IMR-90 (cell line): ENCODE results near the gene DNAAF3. TPM values are rescaled to one million over a fixed set of nuclear protein-coding genes. Genes with fewer than 3 reads are reported as not detected.

Experiments
- ATAC-seq: fragments of 200-7000 bp; cut with Tn5 transposase; 2 replicates; pipeline ENCODE4 v1.9.1; 2020; ENCODE audit warnings: low read depth, mild to moderate bottlenecking, moderate library complexity
- BruUV-seq: library from RNA; stranded (reverse); fragments of 400-500 nt; replicated peaks from 2 replicates; lab custom pipeline; 2021; lab: Mats Ljungman, UMichigan
- CTCF ChIA-PET: fragments of 300-600 bp; formaldehyde crosslinking; extraction: SDS; loops from one replicate; lab custom pipeline; 2021; ENCODE audit warnings: antibody characterized with exemption; lab: Yijun Ruan, JAX
- POLR2A ChIA-PET: fragments of 300-600 bp; sonication (Branson Sonifier 250); formaldehyde crosslinking; loops from one replicate; lab custom pipeline; 2022; ENCODE audit warnings: antibody characterized with exemption; ENCODE audit not compliant: unreplicated experiment; lab: Charles Lee
- DNase-seq: peaks from one replicate; pipeline ENCODE4 v3.0.0; 2013
- H2AFZ ChIP-seq: replicated peaks from 2 replicates; pipeline ENCODE3; 2013; ENCODE audit warnings: low read length, mild to moderate bottlenecking; ENCODE audit not compliant: poor library complexity
- H2AK5ac ChIP-seq: 2 replicates; pipeline ENCODE4 v1.6.1; 2013; ENCODE audit warnings: low read depth, low read length, inconsistent platforms
- H2AK9ac ChIP-seq: replicated peaks from 2 replicates; pipeline ENCODE3; 2013; ENCODE audit warnings: mild to moderate bottlenecking, low read depth, low read length, moderate library complexity; ENCODE audit not compliant: poor library complexity
- H2BK120ac ChIP-seq: 2 replicates; pipeline ENCODE4 v1.6.1; 2013; ENCODE audit warnings: low read depth, low read length, inconsistent platforms
- H2BK15ac ChIP-seq: 3 replicates; pipeline ENCODE4 v1.6.1; 2013; ENCODE audit warnings: low read depth, low read length, inconsistent platforms
- H2BK20ac ChIP-seq: 2 replicates; pipeline ENCODE4 v1.6.1; 2013; ENCODE audit warnings: low read depth, mild to moderate bottlenecking, inconsistent platforms, low read length, moderate library complexity
- H2BK5ac ChIP-seq: 2 replicates; pipeline ENCODE4 v1.6.1; 2013; ENCODE audit warnings: mild to moderate bottlenecking, low read depth, low read length, inconsistent platforms; ENCODE audit not compliant: poor library complexity, severe bottlenecking
- H3K14ac ChIP-seq: replicated peaks from 2 replicates; pipeline ENCODE4 v1.6.1; 2013; ENCODE audit warnings: low read depth, low read length, inconsistent platforms
- H3K18ac ChIP-seq: 2 replicates; pipeline ENCODE4 v1.6.1; 2013; ENCODE audit warnings: low read depth, low read length, control low read depth
- H3K23ac ChIP-seq: 2 replicates; pipeline ENCODE4 v1.6.1; 2013; ENCODE audit warnings: low read depth, low read length, inconsistent platforms
- H3K27ac ChIP-seq: 2 replicates; pipeline ENCODE4 v1.5.1; 2013; ENCODE audit warnings: mild to moderate bottlenecking, control low read depth, low read length; ENCODE audit not compliant: insufficient read depth
- H3K27me3 ChIP-seq: 2 replicates; pipeline ENCODE4 v1.6.1; 2013; ENCODE audit warnings: low read length; ENCODE audit not compliant: control insufficient read depth, insufficient read depth
- H3K36me3 ChIP-seq: 2 replicates; pipeline ENCODE4 v1.6.1; 2013; ENCODE audit warnings: low read length, mixed read lengths; ENCODE audit not compliant: control insufficient read depth, insufficient read depth
- H3K4ac ChIP-seq: 2 replicates; pipeline ENCODE4 v1.6.1; 2013; ENCODE audit warnings: low read depth, low read length, inconsistent platforms
- H3K4me1 ChIP-seq: 2 replicates; pipeline ENCODE4 v1.6.1; 2013; ENCODE audit warnings: low read length, mixed read lengths; ENCODE audit not compliant: control insufficient read depth, insufficient read depth
- H3K4me2 ChIP-seq: 2 replicates; pipeline ENCODE4 v1.6.1; 2013; ENCODE audit warnings: low read depth, mild to moderate bottlenecking, control low read depth, low read length, moderate library complexity
- H3K4me3 ChIP-seq: 2 replicates; pipeline ENCODE4 v1.5.1; 2013; ENCODE audit warnings: low read depth, mild to moderate bottlenecking, control low read depth, low read length, moderate library complexity; ENCODE audit not compliant: insufficient read depth
- H3K56ac ChIP-seq: 2 replicates; pipeline ENCODE4 v1.6.1; 2013; ENCODE audit warnings: low read length, inconsistent platforms; ENCODE audit not compliant: insufficient read depth; ENCODE audit errors: extremely low read depth
- H3K79me1 ChIP-seq, 2 experiments: 2 replicates each; pipeline ENCODE4 v1.6.1; 2013; ENCODE audit warnings: low read length in 2 of 2, inconsistent platforms in 1 of 2, low read depth in 1 of 2
- H3K9ac ChIP-seq: 2 replicates; pipeline ENCODE4 v1.6.1; 2013; ENCODE audit warnings: low read depth, low read length, control low read depth
- H3K9me1 ChIP-seq: 2 replicates; pipeline ENCODE4 v1.6.1; 2013; ENCODE audit warnings: low read length, inconsistent platforms; ENCODE audit not compliant: insufficient read depth
- H3K9me3 ChIP-seq: 2 replicates; pipeline ENCODE4 v1.6.1; 2013; ENCODE audit warnings: low read length; ENCODE audit not compliant: control insufficient read depth, insufficient read depth
- H4K20me1 ChIP-seq: 2 replicates; pipeline ENCODE4 v1.6.1; 2013; ENCODE audit warnings: low read length, inconsistent platforms; ENCODE audit not compliant: insufficient read depth
- H4K5ac ChIP-seq: 2 replicates; pipeline ENCODE4 v1.6.1; 2013; ENCODE audit warnings: mild to moderate bottlenecking, low read depth, low read length, control low read depth
- H4K8ac ChIP-seq, 2 experiments: 2 replicates each; pipeline ENCODE4 v1.6.1; 2013; ENCODE audit warnings: low read depth in 2 of 2, low read length in 2 of 2, control low read depth in 1 of 2, inconsistent platforms in 1 of 2
- H4K91ac ChIP-seq: 2 replicates; pipeline ENCODE4 v1.6.1; 2013; ENCODE audit warnings: low read depth, low read length, inconsistent platforms; ENCODE audit not compliant: insufficient read depth
- BHLHE40 ChIP-seq: fragments of 150-350 bp; IDR thresholded peaks from 2 replicates; pipeline ENCODE4 v1.6.1; 2016; ENCODE audit warnings: mild to moderate bottlenecking, low read depth, low read length
- CEBPB ChIP-seq: IDR thresholded peaks from 2 replicates; pipeline ENCODE4 v1.6.1; 2012; ENCODE audit warnings: low read depth, low read length, improper control_type of control experiment
- CHD1 ChIP-seq: IDR thresholded peaks from 2 replicates; pipeline ENCODE4 v1.6.1; 2012; ENCODE audit warnings: low read depth, low read length, improper control_type of control experiment
- CTCF ChIP-seq: conservative IDR thresholded peaks from 2 replicates; pipeline ENCODE4 v1.5.1; 2012; ENCODE audit warnings: mild to moderate bottlenecking, low read depth, low read length, improper control_type of control experiment
- FOS ChIP-seq: fragments of 150-350 bp; IDR thresholded peaks from 2 replicates; pipeline ENCODE4 v1.6.1; 2016; ENCODE audit warnings: low read depth, low read length
- MAFK ChIP-seq: IDR thresholded peaks from 2 replicates; pipeline ENCODE4 v1.6.1; 2012; ENCODE audit warnings: low read depth, low read length, improper control_type of control experiment
- MAZ ChIP-seq: IDR thresholded peaks from 2 replicates; pipeline ENCODE4 v1.6.1; 2012; ENCODE audit warnings: low read depth, mild to moderate bottlenecking, low read length, improper control_type of control experiment, moderate library complexity, borderline replicate concordance
- MXI1 ChIP-seq: IDR thresholded peaks from 2 replicates; pipeline ENCODE4 v1.6.1; 2012; ENCODE audit warnings: low read depth, mild to moderate bottlenecking, low read length, moderate library complexity, borderline replicate concordance
- NFE2L2 ChIP-seq: fragments of 150-350 bp; IDR thresholded peaks from 2 replicates; pipeline ENCODE4 v1.6.1; 2016; ENCODE audit warnings: low read depth, mild to moderate bottlenecking, low read length
- POLR2A ChIP-seq: IDR thresholded peaks from 2 replicates; pipeline ENCODE4 v1.6.1; 2012; ENCODE audit warnings: mild to moderate bottlenecking, low read depth, low read length
- RAD21 ChIP-seq: IDR thresholded peaks from 2 replicates; pipeline ENCODE4 v1.6.1; 2012; ENCODE audit warnings: low read length, improper control_type of control experiment
- RCOR1 ChIP-seq: IDR thresholded peaks from 2 replicates; pipeline ENCODE4 v1.6.1; 2012; ENCODE audit warnings: mild to moderate bottlenecking, low read length, improper control_type of control experiment; ENCODE audit not compliant: insufficient replicate concordance
- RFX5 ChIP-seq: IDR thresholded peaks from 2 replicates; pipeline ENCODE4 v1.8.0; 2012; ENCODE audit warnings: low read depth, mild to moderate bottlenecking, low read length, moderate library complexity
- SMC3 ChIP-seq: fragments of 150-350 bp; IDR thresholded peaks from 2 replicates; pipeline ENCODE4 v1.6.1; 2016; ENCODE audit warnings: low read depth, mild to moderate bottlenecking, antibody characterized with exemption, low read length, moderate library complexity
- USF2 ChIP-seq: fragments of 150-350 bp; IDR thresholded peaks from 2 replicates; pipeline ENCODE4 v1.6.1; 2017; ENCODE audit warnings: mild to moderate bottlenecking, antibody characterized with exemption, low read length, low read depth
- WGBS, 2 experiments: methylation state at CpG; one replicate each; pipeline versions ENCODE4 v1.1.5 to v1.1.7; 2013; ENCODE audit warnings: missing lambda C conversion rate in 2 of 2; ENCODE audit not compliant: insufficient read length in 1 of 2; ENCODE audit errors: extremely low coverage in 2 of 2; 5-methylcytosine and 5-hydroxymethylcytosine counted together
- dilution Hi-C: fragments of 300-500 bp; cut with HindIII; formaldehyde crosslinking; loops from one replicate; pipeline ENCODE4 v1.14.3; 2018; ENCODE audit warnings: low sequenced_read_pairs; ENCODE audit not compliant: unreplicated experiment
- in situ Hi-C: fragments of 300-500 bp; cut with MboI; formaldehyde crosslinking; loops from 3 replicates; pipeline ENCODE4 v1.14.3; 2019; ENCODE audit warnings: low sequenced_read_pairs, inconsistent platforms, mixed read lengths
- intact Hi-C: fragments of 100-400 bp; cut with micrococcal nuclease; formaldehyde crosslinking; loops from 2 replicates; pipeline ENCODE4 v1.10.0; 2022
- polyA plus RNA-seq, 3 experiments: library from polyadenylated mRNA; depleted of rRNA; stranded (reverse); fragments of >200 nt; gene quantifications; 2 replicates each; pipeline ENCODE4 v1.2.3, GENCODE V29; 2012; ENCODE audit warnings: low replicate concordance in 1 of 3
- total RNA-seq: library from RNA; depleted of rRNA; stranded (reverse); fragments of >200 nt; gene quantifications from 2 replicates; pipeline ENCODE4 v1.2.3, GENCODE V29; 2012

The DNAAF3 gene
- total and polyA plus RNA-seq, 2 of the 4 experiments (the other 2 are of a cell fraction), result 0.34 TPM; not detected in 1

GRCh38 chr19:55146078-55146704 lies 20.2 kb downstream of the DNAAF3 start (continued):
- TF ChIP-seq POLR2A, result no peak

- dilution Hi-C loops (no loop called here), in situ Hi-C loops (no loop called here), intact Hi-C loops (loop anchor here (10.0 kb wide), 1 partner anchor 150 kb away; no protein-coding TSS in a partner anchor)
- H3K9ac ChIP-seq, result no peak overlapping the region
- H3K27me3 ChIP-seq, result peaks cover 47% of the 10 kb centered on the region
- no peak overlapping the region for H2BK120ac ChIP-seq
- BruUV-seq, result no TSS peak
- H3K27ac ChIP-seq, result no peak overlapping the region
- H4K8ac ChIP-seq, result no peak overlapping the region
- H2AK5ac ChIP-seq, result no peak overlapping the region
- H3K79me1 ChIP-seq, result no peaks in the 10 kb centered on the region
- H2BK15ac ChIP-seq, result no peak overlapping the region
- no peak overlapping the region for H3K4ac ChIP-seq
- H4K5ac ChIP-seq, result no peak overlapping the region
- H3K36me3 ChIP-seq, result no peaks in the 10 kb centered on the region
- H2BK20ac ChIP-seq, result no peak overlapping the region
- H3K18ac ChIP-seq, result no peak overlapping the region
- no peaks in the 10 kb centered on the region for H3K9me1 ChIP-seq
- H3K23ac ChIP-seq, result no peak overlapping the region
- CTCF ChIA-PET, result no interaction called here
- WGBS, 2 experiments, result no CpG with 5 or more reads among the region's 3 CpGs
- H3K4me1 ChIP-seq, result peaks cover 1% of the 10 kb centered on the region; the same call in 1 of the 2 replicates
- DNase-seq, result no peak
- H4K91ac ChIP-seq, result no peak overlapping the region
- H3K56ac ChIP-seq, result no peak overlapping the region
- H2AFZ ChIP-seq, result no peak overlapping the region
- H3K4me2 ChIP-seq, result no peak overlapping the region
- H2AK9ac ChIP-seq, result no peak overlapping the region
- H3K9me3 ChIP-seq, result no peaks in the 10 kb centered on the region
- ATAC-seq, result no peak
- no peak overlapping the region for H3K14ac ChIP-seq
- no peak overlapping the region for H3K4me3 ChIP-seq
- H4K20me1 ChIP-seq, result no peaks in the 10 kb centered on the region
- no peak overlapping the region for H2BK5ac ChIP-seq
- POLR2A ChIA-PET, result no interaction called here
- no peak for TF ChIP-seq MXI1
- TF ChIP-seq CTCF, result no peak
- TF ChIP-seq FOS, result no peak
- no peak for TF ChIP-seq USF2
- no peak for TF ChIP-seq MAFK
- no peak for TF ChIP-seq SMC3
- TF ChIP-seq CEBPB, result no peak
- TF ChIP-seq POLR2A, result no peak
- no peak for TF ChIP-seq RFX5
- no peak for TF ChIP-seq RCOR1
- TF ChIP-seq NFE2L2, result no peak
- no peak for TF ChIP-seq CHD1
- no peak for TF ChIP-seq RAD21
- TF ChIP-seq BHLHE40, result no peak
- no peak for TF ChIP-seq MAZ
Measured at GRCh38 chr19:55145232-55145631, 21.2 kb downstream of the DNAAF3 start.
